Endodermal cell (in vitro differentiated cells): ENCODE data around the gene EPAS1. TPM values are rescaled to one million over a fixed set of nuclear protein-coding genes. Genes with fewer than 3 reads are reported as not detected.

ENCODE experiments used
- DNase-seq: peaks from one replicate; pipeline ENCODE4 v3.0.0-alpha.2; 2017
- H3K27ac ChIP-seq: 2 replicates; pipeline ENCODE4 v1.5.1; 2013; ENCODE audit warnings: mild to moderate bottlenecking, low read depth, low read length, moderate library complexity
- H3K27me3 ChIP-seq: 2 replicates; pipeline ENCODE4 v1.6.1; 2013; ENCODE audit warnings: mild to moderate bottlenecking, low read length, moderate library complexity; ENCODE audit not compliant: insufficient read depth, control insufficient read depth, poor library complexity, severe bottlenecking
- H3K36me3 ChIP-seq: 2 replicates; pipeline ENCODE4 v1.7.0; 2013; ENCODE audit warnings: mild to moderate bottlenecking, low read length, moderate library complexity; ENCODE audit not compliant: control insufficient read depth, insufficient read depth
- H3K4me1 ChIP-seq: one replicate; pipeline ENCODE4 v1.7.0; 2013; ENCODE audit warnings: low read length; ENCODE audit not compliant: control insufficient read depth, insufficient read depth
- H3K4me3 ChIP-seq: 2 replicates; pipeline ENCODE4 v1.5.1; 2013; ENCODE audit warnings: mild to moderate bottlenecking, low read length, moderate library complexity
- H3K9ac ChIP-seq: 2 replicates; pipeline ENCODE4 v1.6.1; 2013; ENCODE audit warnings: mild to moderate bottlenecking, low read length, moderate library complexity; ENCODE audit not compliant: poor library complexity, severe bottlenecking; ENCODE audit errors: extremely low read depth
- H3K9me3 ChIP-seq: 2 replicates; pipeline ENCODE4 v1.6.1; 2013; ENCODE audit warnings: mild to moderate bottlenecking, low read length, moderate library complexity; ENCODE audit not compliant: control insufficient read depth
- H3K27ac Mint-ChIP-seq: 2 replicates; pipeline ENCODE4 v1.8.0; 2020; ENCODE audit warnings: mixed read lengths
- H3K27me3 Mint-ChIP-seq: 2 replicates; pipeline ENCODE4 v1.8.0; 2021; ENCODE audit warnings: mild to moderate bottlenecking, mixed read lengths; ENCODE audit not compliant: insufficient read depth
- H3K36me3 Mint-ChIP-seq: 2 replicates; pipeline ENCODE4 v1.8.0; 2020; ENCODE audit warnings: low read depth, mixed read lengths
- H3K4me1 Mint-ChIP-seq: 2 replicates; pipeline ENCODE4 v1.8.0; 2020; ENCODE audit warnings: mixed read lengths
- H3K4me3 Mint-ChIP-seq: 2 replicates; pipeline ENCODE4 v1.8.0; 2020; ENCODE audit warnings: mild to moderate bottlenecking, moderate library complexity, mixed read lengths
- H3K9me3 Mint-ChIP-seq: 2 replicates; pipeline ENCODE4 v1.8.0; 2020; ENCODE audit warnings: mild to moderate bottlenecking, mixed read lengths
- WGBS, 2 experiments: methylation state at CpG; one replicate each; pipeline versions ENCODE4 v1.1.5 to v1.1.7; 2013; ENCODE audit warnings: missing lambda C conversion rate in 2 of 2, mixed read lengths in 1 of 2; ENCODE audit not compliant: insufficient coverage in 1 of 2, insufficient read length in 1 of 2; 5-methylcytosine and 5-hydroxymethylcytosine counted together
- total RNA-seq, 2 donors: library from RNA; stranded (reverse); fragmentation: NEBNext Ultra II Directional in 1 of 2; extraction: Animal tissue kit (Norgen Biotek cat#: 25700) in 1 of 2; gene quantifications; 2 replicates in 1 of 2; 3 replicates in 1 of 2; pipeline ENCODE4 v1.2.1, GENCODE V29; 2021
- TF ChIP-seq, protein P1 (sequence below): fragments of 200-600 bp; sonication (generic); conservative IDR thresholded peaks from 2 replicates; pipeline ENCODE4 v1.5.0; 2021; ENCODE audit warnings: antibody characterized with exemption, mild to moderate bottlenecking

EPAS1 gene
- total RNA-seq, 2 donors from 2014 or later: 1.2 to 1.9 TPM

DNA sequence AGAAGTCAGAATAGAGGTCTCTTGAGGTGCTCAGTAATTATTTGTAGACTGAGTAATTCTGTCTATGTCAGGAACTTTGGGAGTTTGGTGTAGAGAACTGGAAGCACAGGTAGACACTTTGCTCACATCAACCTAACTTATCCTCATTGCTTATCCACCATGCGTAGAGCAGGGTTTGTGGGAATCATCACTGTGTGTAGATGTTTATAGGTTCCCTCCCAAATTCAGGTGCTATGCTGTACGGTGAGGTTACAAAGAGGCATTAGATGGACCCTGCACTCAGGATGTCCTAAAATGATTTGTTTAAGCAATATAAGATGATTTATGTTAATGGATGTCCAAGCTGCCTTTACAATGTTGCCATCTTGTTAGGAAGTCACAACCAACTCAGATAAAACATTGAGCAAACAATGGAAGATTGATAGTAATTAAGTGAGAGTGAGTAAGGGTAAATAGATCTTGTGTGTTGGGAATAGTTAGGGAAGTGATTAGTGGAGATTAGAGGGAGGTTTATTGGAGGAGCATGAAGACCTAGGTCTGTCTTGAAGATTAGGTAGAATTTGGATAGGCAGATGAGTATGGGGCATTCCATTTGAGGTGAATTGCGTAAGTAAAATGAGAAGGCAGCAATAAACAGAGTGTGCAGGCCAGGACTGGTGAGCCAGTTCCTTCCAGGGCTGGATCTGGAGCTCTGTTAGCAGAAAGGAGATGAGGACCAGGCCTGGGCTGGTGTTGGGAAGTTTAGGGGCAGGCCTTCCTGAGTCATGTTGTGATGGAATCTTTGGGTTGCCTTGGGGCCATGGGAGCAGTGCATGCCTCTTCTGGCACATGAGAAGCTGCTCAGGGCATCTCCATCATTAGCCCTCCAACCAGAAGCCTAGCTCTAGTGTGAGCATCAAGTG is 12.1 kb downstream of the EPAS1 start:
- Mint-ChIP-seq H3K27me3 (peaks cover 70% of the 10 kb centered on the region), H3K4me1 (peaks cover 8% of the 10 kb centered on the region), H3K9me3 (peaks cover 4% of the 10 kb centered on the region), H3K36me3 (no peaks in the 10 kb centered on the region), H3K27ac (no peak overlapping the region), H3K4me3 (no peak overlapping the region)
- peaks cover 78% of the 10 kb centered on the region for H3K27me3 ChIP-seq
- H3K36me3 ChIP-seq: no peaks in the 10 kb centered on the region
- TF ChIP-seq, protein P1, sequence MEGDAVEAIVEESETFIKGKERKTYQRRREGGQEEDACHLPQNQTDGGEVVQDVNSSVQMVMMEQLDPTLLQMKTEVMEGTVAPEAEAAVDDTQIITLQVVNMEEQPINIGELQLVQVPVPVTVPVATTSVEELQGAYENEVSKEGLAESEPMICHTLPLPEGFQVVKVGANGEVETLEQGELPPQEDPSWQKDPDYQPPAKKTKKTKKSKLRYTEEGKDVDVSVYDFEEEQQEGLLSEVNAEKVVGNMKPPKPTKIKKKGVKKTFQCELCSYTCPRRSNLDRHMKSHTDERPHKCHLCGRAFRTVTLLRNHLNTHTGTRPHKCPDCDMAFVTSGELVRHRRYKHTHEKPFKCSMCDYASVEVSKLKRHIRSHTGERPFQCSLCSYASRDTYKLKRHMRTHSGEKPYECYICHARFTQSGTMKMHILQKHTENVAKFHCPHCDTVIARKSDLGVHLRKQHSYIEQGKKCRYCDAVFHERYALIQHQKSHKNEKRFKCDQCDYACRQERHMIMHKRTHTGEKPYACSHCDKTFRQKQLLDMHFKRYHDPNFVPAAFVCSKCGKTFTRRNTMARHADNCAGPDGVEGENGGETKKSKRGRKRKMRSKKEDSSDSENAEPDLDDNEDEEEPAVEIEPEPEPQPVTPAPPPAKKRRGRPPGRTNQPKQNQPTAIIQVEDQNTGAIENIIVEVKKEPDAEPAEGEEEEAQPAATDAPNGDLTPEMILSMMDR: no peak
- WGBS, 2 experiments: 96 to 100% methylated on average over 2 to 3 of the region's 3 CpGs
- H3K4me1 ChIP-seq: no peaks in the 10 kb centered on the region
- H3K4me3 ChIP-seq: no peak overlapping the region
- H3K9me3 ChIP-seq: no peaks in the 10 kb centered on the region
- no peak overlapping the region for H3K27ac ChIP-seq
- H3K9ac ChIP-seq: no peak overlapping the region
- no peak for DNase-seq

DNA sequence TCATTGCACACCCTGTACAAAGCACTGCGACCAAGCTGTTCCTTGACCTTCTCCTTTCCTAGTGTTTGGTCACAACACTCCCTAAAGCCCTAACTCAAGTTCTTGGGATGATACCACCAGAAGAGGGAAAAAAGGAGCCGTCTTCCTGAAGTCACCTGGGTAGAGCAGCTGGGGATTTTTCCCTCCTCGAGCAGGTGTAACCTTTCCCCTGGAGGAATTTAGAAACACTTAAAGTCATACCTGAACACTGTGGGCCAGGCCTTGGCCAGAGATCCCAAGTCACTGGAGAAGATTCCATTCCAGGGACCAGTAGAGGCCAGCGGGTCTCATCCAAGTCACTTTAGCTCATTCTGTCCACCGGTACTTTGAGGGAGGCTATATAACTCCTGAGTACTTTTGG is 13.2 kb downstream of the EPAS1 start:
- no peaks in the 10 kb centered on the region for H3K9me3 ChIP-seq
- H3K9me3 Mint-ChIP-seq: peaks cover 1% of the 10 kb centered on the region

DNA sequence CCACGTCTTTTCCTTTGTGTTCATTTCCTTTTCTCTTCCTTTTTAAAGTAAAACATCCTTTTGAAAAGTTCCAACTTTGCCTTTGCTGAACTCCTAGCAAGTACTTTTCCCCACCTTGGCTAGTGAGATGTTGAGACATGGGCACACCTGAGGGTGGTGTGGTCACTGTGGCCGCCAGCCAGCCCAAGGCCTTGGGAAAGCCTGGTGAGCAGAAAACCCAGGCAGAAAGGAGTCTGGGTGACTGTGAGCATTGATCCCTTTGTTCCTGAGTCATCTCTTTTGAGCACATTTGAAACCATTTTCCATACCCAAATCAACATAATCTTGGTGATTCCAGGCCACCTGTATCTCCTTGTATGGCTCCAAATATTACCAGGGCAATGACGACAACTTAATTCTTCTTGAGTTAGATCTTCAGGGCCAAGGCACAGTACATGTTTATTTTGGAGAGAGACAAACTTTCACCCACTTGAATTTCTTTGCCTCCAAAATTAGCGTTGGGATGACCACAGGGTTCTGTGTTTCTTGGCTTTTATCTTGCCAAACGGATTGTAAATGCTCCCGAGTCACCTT is 14.5 kb downstream of the EPAS1 start:
- WGBS, 2 experiments: 87 to 98% methylated on average over 5 to 6 of the region's 6 CpGs
- Histone ChIP-seq H3K36me3 (no peaks in the 10 kb centered on the region), H3K9ac (no peak overlapping the region), H3K27ac (no peak overlapping the region), H3K4me1 (no peaks in the 10 kb centered on the region), H3K9me3 (no peaks in the 10 kb centered on the region), H3K27me3 (peaks cover 63% of the 10 kb centered on the region), H3K4me3 (no peak overlapping the region)
- Mint-ChIP-seq H3K27ac (no peak overlapping the region), H3K27me3 (peaks cover 58% of the 10 kb centered on the region), H3K9me3 (no peaks in the 10 kb centered on the region), H3K4me3 (no peak overlapping the region), H3K4me1 (peaks cover 8% of the 10 kb centered on the region), H3K36me3 (no peaks in the 10 kb centered on the region)
- DNase-seq: no peak
- TF ChIP-seq, protein P1: no peak

More for the DNA sequence above, 13.2 kb downstream of the EPAS1 start:
- DNase-seq: no peak
- no peak overlapping the region for H3K27ac ChIP-seq
- H3K4me3 ChIP-seq: no peak overlapping the region
- Mint-ChIP-seq H3K27ac (no peak overlapping the region), H3K27me3 (peaks cover 61% of the 10 kb centered on the region), H3K4me1 (peaks cover 8% of the 10 kb centered on the region), H3K36me3 (no peaks in the 10 kb centered on the region), H3K4me3 (no peak overlapping the region)
- H3K27me3 ChIP-seq: peaks cover 70% of the 10 kb centered on the region
- H3K36me3 ChIP-seq: no peaks in the 10 kb centered on the region
- 91 to 94% methylated on average over 4 to 5 of the region's 5 CpGs for WGBS, 2 experiments
- H3K9ac ChIP-seq: no peak overlapping the region
- no peaks in the 10 kb centered on the region for H3K4me1 ChIP-seq
- TF ChIP-seq, protein P1: no peak
